Neural crest cell (in vitro differentiated cells): ENCODE data around the gene TUBGCP2. TPM values are rescaled to one million over a fixed set of nuclear protein-coding genes. Genes with fewer than 3 reads are reported as not detected.
A peak's percentile ranks its signal among the peaks of the same experiment; 100 is the strongest.

ENCODE experiments used
- DNase-seq: peaks from one replicate; pipeline ENCODE4 v3.0.0; 2021; ENCODE audit warnings: low read depth, mixed read lengths, low spot score
- H3K27ac Mint-ChIP-seq: one replicate; pipeline ENCODE4 v1.8.0; 2021; ENCODE audit warnings: mild to moderate bottlenecking, mixed read lengths; ENCODE audit not compliant: unreplicated experiment
- H3K27me3 Mint-ChIP-seq: 2 replicates; pipeline ENCODE4 v1.8.0; 2021; ENCODE audit warnings: low read depth, mild to moderate bottlenecking, mixed read lengths
- H3K36me3 Mint-ChIP-seq: 2 replicates; pipeline ENCODE4 v1.8.0; 2021; ENCODE audit warnings: low read depth, mild to moderate bottlenecking, mixed read lengths
- H3K4me1 Mint-ChIP-seq: 2 replicates; pipeline ENCODE4 v1.8.0; 2021; ENCODE audit warnings: mixed read lengths
- H3K4me3 Mint-ChIP-seq: one replicate; pipeline ENCODE4 v1.8.0; 2021; ENCODE audit warnings: mild to moderate bottlenecking, mixed read lengths
- H3K9me3 Mint-ChIP-seq: 2 replicates; pipeline ENCODE4 v1.8.0; 2021; ENCODE audit warnings: mixed read lengths
- total RNA-seq: library from RNA; stranded (reverse); gene quantifications from 2 replicates; pipeline ENCODE4 v1.2.1, GENCODE V29; 2021
- TF ChIP-seq, protein P1 (sequence below): fragments of 200-600 bp; sonication (generic); conservative IDR thresholded peaks from 2 replicates; pipeline ENCODE4 v1.5.0; 2021; ENCODE audit warnings: antibody characterized with exemption, mild to moderate bottlenecking

Gene TUBGCP2
- total RNA-seq, 1 donor from 2014 or later: 70.0 TPM

DNA sequence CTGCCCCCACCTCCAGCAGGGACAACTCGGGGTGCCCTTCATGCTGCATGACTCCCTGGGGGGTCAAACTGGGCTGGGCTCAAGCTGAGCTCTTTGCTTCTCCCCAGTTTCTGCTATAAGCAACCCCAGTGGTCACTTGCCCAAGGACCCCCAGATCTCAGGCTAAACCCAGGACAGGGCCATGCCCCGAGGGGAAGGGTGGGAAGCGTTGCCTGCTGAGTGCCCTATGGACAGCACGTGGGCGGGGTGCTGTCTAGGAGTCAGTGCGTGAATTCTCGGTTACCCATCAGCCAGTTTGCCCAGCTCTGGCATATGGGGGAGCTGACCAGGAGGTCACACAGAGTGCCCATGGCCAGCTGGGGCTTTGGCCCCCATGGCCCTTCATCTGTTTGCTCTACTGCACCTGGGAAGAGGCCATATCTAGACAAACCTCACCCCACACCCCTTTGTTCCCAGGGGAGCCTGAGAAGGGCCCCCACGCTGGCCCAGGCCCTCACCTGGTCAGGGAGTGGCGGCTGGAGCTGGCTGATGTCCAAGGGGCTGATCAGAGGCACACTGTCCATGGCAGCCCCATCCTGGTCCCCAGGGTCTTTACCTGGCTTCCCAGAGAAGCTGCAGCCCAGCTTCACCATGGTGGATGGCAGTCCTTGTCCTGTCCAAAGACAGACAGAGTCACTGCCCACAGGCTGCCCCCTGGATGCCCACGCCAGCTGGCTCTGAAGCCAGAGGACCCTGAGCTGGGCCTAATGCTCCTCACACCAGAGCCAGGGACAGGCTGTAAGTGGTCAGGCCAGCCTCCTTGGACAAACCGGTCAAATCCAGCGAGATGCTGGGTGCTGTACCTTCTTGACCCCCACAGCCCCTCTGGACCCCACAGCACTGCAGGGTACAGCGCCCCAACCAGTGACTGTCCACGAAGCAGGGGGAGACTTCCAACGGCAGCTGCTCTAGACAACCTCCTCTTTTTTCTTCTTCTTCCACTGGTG lies 20.0 kb upstream of the TUBGCP2 start:
- no peak for DNase-seq
- H3K4me3 Mint-ChIP-seq: no peak overlapping the region
- H3K9me3 Mint-ChIP-seq: no peaks in the 10 kb centered on the region
- H3K27me3 Mint-ChIP-seq: peaks cover 82% of the 10 kb centered on the region
- peaks cover 5% of the 10 kb centered on the region for H3K36me3 Mint-ChIP-seq
- peaks cover 11% of the 10 kb centered on the region for H3K4me1 Mint-ChIP-seq
- H3K27ac Mint-ChIP-seq: no peak overlapping the region
- TF ChIP-seq, protein P1, sequence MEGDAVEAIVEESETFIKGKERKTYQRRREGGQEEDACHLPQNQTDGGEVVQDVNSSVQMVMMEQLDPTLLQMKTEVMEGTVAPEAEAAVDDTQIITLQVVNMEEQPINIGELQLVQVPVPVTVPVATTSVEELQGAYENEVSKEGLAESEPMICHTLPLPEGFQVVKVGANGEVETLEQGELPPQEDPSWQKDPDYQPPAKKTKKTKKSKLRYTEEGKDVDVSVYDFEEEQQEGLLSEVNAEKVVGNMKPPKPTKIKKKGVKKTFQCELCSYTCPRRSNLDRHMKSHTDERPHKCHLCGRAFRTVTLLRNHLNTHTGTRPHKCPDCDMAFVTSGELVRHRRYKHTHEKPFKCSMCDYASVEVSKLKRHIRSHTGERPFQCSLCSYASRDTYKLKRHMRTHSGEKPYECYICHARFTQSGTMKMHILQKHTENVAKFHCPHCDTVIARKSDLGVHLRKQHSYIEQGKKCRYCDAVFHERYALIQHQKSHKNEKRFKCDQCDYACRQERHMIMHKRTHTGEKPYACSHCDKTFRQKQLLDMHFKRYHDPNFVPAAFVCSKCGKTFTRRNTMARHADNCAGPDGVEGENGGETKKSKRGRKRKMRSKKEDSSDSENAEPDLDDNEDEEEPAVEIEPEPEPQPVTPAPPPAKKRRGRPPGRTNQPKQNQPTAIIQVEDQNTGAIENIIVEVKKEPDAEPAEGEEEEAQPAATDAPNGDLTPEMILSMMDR: no peak

- no peak overlapping the region for H3K27ac Mint-ChIP-seq
- H3K27me3 Mint-ChIP-seq: peaks cover 78% of the 10 kb centered on the region
- H3K9me3 Mint-ChIP-seq: no peaks in the 10 kb centered on the region
Measured at GRCh38 chr10:133327651-133328357, 19.1 kb upstream of the TUBGCP2 start.

DNA sequence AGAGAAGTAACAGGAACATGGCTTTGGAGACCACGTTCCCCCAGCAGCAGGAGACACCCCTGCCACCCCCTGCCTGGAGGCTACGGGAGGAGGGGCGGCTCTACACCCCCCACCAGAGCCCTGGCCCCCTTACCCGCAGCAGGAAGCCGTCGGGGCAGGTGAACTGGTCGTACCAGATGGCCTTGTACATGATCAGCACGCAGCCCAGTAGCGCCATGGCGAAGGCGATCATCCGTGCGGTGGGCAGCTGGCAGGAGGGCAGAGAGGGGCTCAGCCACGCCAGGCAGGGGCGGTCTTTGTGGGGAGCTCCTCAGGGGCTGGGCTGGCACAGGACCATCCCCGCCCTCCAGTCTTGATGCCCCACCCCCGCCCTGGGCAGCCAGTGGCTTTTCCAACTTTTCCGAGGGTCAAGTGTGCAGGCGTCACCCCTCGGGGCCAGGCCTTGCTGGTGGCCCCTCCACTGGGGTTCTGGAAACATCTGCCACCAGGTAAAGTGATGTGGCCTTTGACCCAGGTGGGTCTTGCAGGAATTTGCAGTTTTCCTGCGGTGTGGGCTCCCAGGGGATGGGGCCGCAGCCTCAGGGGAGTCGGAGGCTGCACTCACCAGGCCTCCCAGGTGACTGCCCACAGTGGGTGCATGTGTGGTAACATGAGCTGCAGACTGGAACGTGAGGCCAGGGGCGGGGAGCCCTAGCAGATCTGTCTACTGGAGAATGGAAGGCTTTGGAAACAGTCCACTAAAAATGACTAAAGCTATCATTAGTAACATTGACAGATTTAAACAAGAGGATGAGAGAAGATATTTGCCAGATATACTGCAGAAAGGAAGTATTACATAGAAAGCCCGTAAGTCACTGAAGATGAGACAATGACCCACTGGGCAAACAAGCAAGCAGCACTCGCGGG lies 18.3 kb upstream of the TUBGCP2 start:
- Mint-ChIP-seq H3K4me1 (peaks cover 11% of the 10 kb centered on the region), H3K36me3 (no peaks in the 10 kb centered on the region), H3K4me3 (peak overlapping the region; percentile 31), H3K9me3 (no peaks in the 10 kb centered on the region), H3K27ac (no peak overlapping the region), H3K27me3 (peaks cover 72% of the 10 kb centered on the region)
- TF ChIP-seq, protein P1: no peak
- no peak for DNase-seq

More at GRCh38 chr10:133327651-133328357, 19.1 kb upstream of the TUBGCP2 start:
- Mint-ChIP-seq H3K36me3 (peaks cover 5% of the 10 kb centered on the region), H3K4me3 (no peak overlapping the region), H3K4me1 (peaks cover 11% of the 10 kb centered on the region)
- no peak for DNase-seq
- TF ChIP-seq, protein P1: no peak

- no peak overlapping the region for H3K27ac Mint-ChIP-seq
- H3K9me3 Mint-ChIP-seq: no peaks in the 10 kb centered on the region
- DNase-seq: no peak
- peaks cover 11% of the 10 kb centered on the region for H3K4me1 Mint-ChIP-seq
- peak overlapping the region; percentile 31 for H3K4me3 Mint-ChIP-seq
- peaks cover 64% of the 10 kb centered on the region for H3K27me3 Mint-ChIP-seq
- H3K36me3 Mint-ChIP-seq: no peaks in the 10 kb centered on the region
- TF ChIP-seq, protein P1: no peak
Measured at GRCh38 chr10:133326223-133326551, 17.5 kb upstream of the TUBGCP2 start.
